Neural progenitor cell (in vitro differentiated cells): Measurements from ENCODE around the gene ESRRG.

ENCODE experiments used
- CTCF ChIP-seq: fragments of 200-600 bp; sonication (generic); IDR thresholded peaks from 2 replicates; pipeline ENCODE4 v1.5.1; 2017; ENCODE audit warnings: antibody characterized with exemption, mild to moderate bottlenecking
- EZH2 ChIP-seq: fragments of 200-600 bp; sonication (generic); IDR thresholded peaks from 2 replicates; pipeline ENCODE4 v1.6.1; 2017; ENCODE audit warnings: antibody characterized with exemption, mild to moderate bottlenecking, moderate library complexity

GRCh38 chr1:216700779-216701178, 22.4 kb downstream of the ESRRG start:
- TF ChIP-seq CTCF (no peak), EZH2 (no peak)
